Mucosa of descending colon (tissue), 3 donors: ENCODE results near the gene RAI14. TPM values are rescaled to one million over a fixed set of nuclear protein-coding genes. Genes with fewer than 3 reads are reported as not detected.

Experiments used
- ATAC-seq: fragments of 200-7000 bp; cut with Tn5 transposase; one replicate; pipeline ENCODE4 v1.9.1; 2020; ENCODE audit warnings: mild to moderate bottlenecking, moderate library complexity
- DNase-seq, 3 donors: peaks; one replicate each; pipeline ENCODE4 v3.0.0-alpha.2; 2020
- H3K36me3 ChIP-seq: fragments of 200-600 bp; one replicate; pipeline ENCODE4 v1.8.0; 2021; ENCODE audit warnings: low read depth, mild to moderate bottlenecking
- H3K4me1 ChIP-seq: fragments of 200-600 bp; one replicate; pipeline ENCODE4 v1.8.0; 2021; ENCODE audit warnings: low read depth, mild to moderate bottlenecking
- H3K4me3 ChIP-seq: fragments of 200-600 bp; one replicate; pipeline ENCODE4 v1.8.0; 2021; ENCODE audit warnings: mild to moderate bottlenecking
- H3K9me3 ChIP-seq: fragments of 200-600 bp; one replicate; pipeline ENCODE4 v1.8.0; 2021; ENCODE audit warnings: mild to moderate bottlenecking
- CTCF ChIP-seq: fragments of 200-600 bp; IDR thresholded peaks from one replicate; pipeline ENCODE4 v1.8.0; 2022; ENCODE audit warnings: antibody characterized with exemption, mild to moderate bottlenecking
- intact Hi-C, 2 donors: fragments of 100-400 bp; cut with DNase I in 1 of 2; cut with micrococcal nuclease in 1 of 2; formaldehyde crosslinking; loops; one replicate each; pipeline versions ENCODE4 v1.11.0 to v1.11.1; 2022; cut with DNase I, micrococcal nuclease
- total RNA-seq, 3 donors: library from RNA; stranded (reverse); fragmentation: NEBNext Ultra II Directional in 2 of 3; extraction: Animal tissue kit (Norgen Biotek cat#: 25700) in 2 of 3; gene quantifications; one replicate each; pipeline versions ENCODE4 v1.2.1 to v1.2.4, GENCODE V29; 2021 to 2023
- donor health status: DM: no; HTN: no; CAD: no; lungs with moderate emphysema.
- donor health status: DM: no; HTN: no; CAD: no.
- donor health status: DM: no; HTN: yes; CAD: no.

Gene RAI14
- total RNA-seq, 3 donors from 2014 or later, result 14.0 to 41.0 (median 23.4) TPM

GRCh38 chr5:34740389-34740806 is 84.3 kb downstream of the RAI14 start:
- Histone ChIP-seq H3K4me1 (no peaks in the 10 kb centered on the region), H3K36me3 (no peaks in the 10 kb centered on the region), H3K4me3 (no peak overlapping the region), H3K9me3 (no peaks in the 10 kb centered on the region)
- no peak for TF ChIP-seq CTCF
- peak in 1 of 3 donors; percentile 16 for DNase-seq
- ATAC-seq, result peak; percentile 35
- intact Hi-C loops, result no loop called here

GRCh38 chr5:34742061-34742460 is 85.9 kb downstream of the RAI14 start:
- intact Hi-C loops, result no loop called here
- no peaks in the 10 kb centered on the region for H3K4me1 ChIP-seq
- H3K9me3 ChIP-seq, result no peaks in the 10 kb centered on the region
- no peak for ATAC-seq
- no peaks in the 10 kb centered on the region for H3K36me3 ChIP-seq
- DNase-seq, result no peak
- TF ChIP-seq CTCF, result no peak
- no peak overlapping the region for H3K4me3 ChIP-seq

GRCh38 chr5:34743878-34744277 is 87.8 kb downstream of the RAI14 start:
- Histone ChIP-seq H3K4me3 (no peak overlapping the region), H3K36me3 (no peaks in the 10 kb centered on the region), H3K4me1 (no peaks in the 10 kb centered on the region), H3K9me3 (no peaks in the 10 kb centered on the region)
- ATAC-seq, result no peak
- intact Hi-C loops, result no loop called here
- TF ChIP-seq CTCF, result no peak
- no peak for DNase-seq

GRCh38 chr5:34748431-34748830 is 92.3 kb downstream of the RAI14 start:
- intact Hi-C loops, result no loop called here
- no peaks in the 10 kb centered on the region for H3K36me3 ChIP-seq
- ATAC-seq (no peak), DNase-seq (no peak)
- no peak overlapping the region for H3K4me3 ChIP-seq
- no peaks in the 10 kb centered on the region for H3K9me3 ChIP-seq
- H3K4me1 ChIP-seq, result peaks cover 4% of the 10 kb centered on the region
- TF ChIP-seq CTCF, result no peak

DNA sequence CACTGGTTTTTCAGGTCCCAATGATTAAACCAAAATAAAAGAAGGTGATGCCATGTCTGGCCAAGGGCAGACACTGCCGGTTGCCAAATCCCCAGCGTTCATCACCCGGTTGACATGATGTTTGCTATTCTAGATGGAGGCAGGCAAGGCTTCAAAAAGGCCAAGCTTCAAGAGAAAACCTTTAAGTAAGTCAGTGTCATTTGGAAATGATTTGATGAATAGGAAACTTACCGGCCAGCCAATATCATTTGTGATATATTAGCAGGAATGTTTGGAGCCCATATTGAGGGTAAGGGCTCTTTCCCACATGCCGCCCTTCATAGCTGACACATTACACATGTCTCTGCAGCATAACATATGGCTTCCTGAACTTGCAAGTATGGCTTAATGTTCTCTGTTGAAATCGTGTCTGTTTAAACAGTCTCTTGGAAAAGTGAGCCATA is 93.3 kb downstream of the RAI14 start:
- intact Hi-C loops, result no loop called here
- H3K36me3 ChIP-seq, result no peaks in the 10 kb centered on the region
- no peaks in the 10 kb centered on the region for H3K9me3 ChIP-seq
- H3K4me1 ChIP-seq, result peaks cover 4% of the 10 kb centered on the region
- ATAC-seq (no peak), DNase-seq (no peak)
- no peak for TF ChIP-seq CTCF
- no peak overlapping the region for H3K4me3 ChIP-seq

GRCh38 chr5:34750206-34750605 is 94.1 kb downstream of the RAI14 start:
- no peaks in the 10 kb centered on the region for H3K36me3 ChIP-seq
- ATAC-seq (no peak), DNase-seq (no peak)
- no peak overlapping the region for H3K4me3 ChIP-seq
- peaks cover 4% of the 10 kb centered on the region for H3K4me1 ChIP-seq
- H3K9me3 ChIP-seq, result no peaks in the 10 kb centered on the region
- intact Hi-C loops, result no loop called here
- TF ChIP-seq CTCF, result no peak
